NB4 (cell line): ENCODE measurements around the gene CELF3.

Experiments used
- DNase-seq: peaks from one replicate; pipeline ENCODE4 v3.0.0; 2010; ENCODE audit warnings: low read depth
- H3K4me3 ChIP-seq: one replicate; pipeline ENCODE4 v1.5.1; 2011; ENCODE audit warnings: mild to moderate bottlenecking, low read depth, low read length, moderate library complexity
- MYC ChIP-seq: IDR thresholded peaks from 2 replicates; pipeline ENCODE4 v1.6.1; 2011; ENCODE audit warnings: low read depth, low read length
- POLR2A ChIP-seq: IDR thresholded peaks from 2 replicates; pipeline ENCODE4 v1.6.1; 2011; ENCODE audit warnings: mild to moderate bottlenecking; ENCODE audit not compliant: insufficient read length; ENCODE audit errors: extremely low read depth
- TF ChIP-seq, protein P1 (sequence below): IDR thresholded peaks from one replicate; pipeline ENCODE4 v1.5.1; 2012; ENCODE audit warnings: low read depth, low read length
- TF ChIP-seq, protein P2 (sequence below): IDR thresholded peaks from 2 replicates; pipeline ENCODE4 v1.6.1; 2011; ENCODE audit warnings: low read depth, low read length

Gene CELF3

DNA sequence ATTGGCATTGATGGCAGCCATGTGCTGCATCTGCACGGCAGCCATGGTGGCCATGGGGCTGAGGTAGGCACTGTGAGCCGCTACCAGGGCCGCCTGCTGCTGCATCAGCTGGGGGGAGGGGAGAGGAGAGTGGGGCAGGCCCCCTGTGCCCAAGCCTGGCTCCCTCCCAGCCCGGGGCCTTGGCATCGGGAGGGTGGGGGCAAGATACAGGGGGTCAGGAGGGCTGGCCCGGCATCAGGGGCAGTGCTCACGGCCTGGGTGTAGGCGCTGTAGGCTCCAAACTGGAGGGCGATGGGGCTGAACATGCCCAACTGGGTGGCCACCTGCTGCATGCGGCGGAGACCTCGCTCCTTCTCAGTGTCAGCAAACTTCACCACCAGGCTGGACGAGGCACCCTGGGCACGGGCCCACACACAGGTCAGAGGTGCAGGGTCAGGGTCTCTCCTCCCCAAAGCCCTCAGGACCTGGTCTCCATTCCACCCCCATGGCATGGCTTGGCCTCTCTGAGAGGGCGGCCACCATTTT, 9.0 kb downstream of the CELF3 start:
- no peak for DNase-seq
- TF ChIP-seq POLR2A = no peak
- TF ChIP-seq, protein P1, sequence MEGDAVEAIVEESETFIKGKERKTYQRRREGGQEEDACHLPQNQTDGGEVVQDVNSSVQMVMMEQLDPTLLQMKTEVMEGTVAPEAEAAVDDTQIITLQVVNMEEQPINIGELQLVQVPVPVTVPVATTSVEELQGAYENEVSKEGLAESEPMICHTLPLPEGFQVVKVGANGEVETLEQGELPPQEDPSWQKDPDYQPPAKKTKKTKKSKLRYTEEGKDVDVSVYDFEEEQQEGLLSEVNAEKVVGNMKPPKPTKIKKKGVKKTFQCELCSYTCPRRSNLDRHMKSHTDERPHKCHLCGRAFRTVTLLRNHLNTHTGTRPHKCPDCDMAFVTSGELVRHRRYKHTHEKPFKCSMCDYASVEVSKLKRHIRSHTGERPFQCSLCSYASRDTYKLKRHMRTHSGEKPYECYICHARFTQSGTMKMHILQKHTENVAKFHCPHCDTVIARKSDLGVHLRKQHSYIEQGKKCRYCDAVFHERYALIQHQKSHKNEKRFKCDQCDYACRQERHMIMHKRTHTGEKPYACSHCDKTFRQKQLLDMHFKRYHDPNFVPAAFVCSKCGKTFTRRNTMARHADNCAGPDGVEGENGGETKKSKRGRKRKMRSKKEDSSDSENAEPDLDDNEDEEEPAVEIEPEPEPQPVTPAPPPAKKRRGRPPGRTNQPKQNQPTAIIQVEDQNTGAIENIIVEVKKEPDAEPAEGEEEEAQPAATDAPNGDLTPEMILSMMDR = no peak
- TF ChIP-seq, protein P2, sequence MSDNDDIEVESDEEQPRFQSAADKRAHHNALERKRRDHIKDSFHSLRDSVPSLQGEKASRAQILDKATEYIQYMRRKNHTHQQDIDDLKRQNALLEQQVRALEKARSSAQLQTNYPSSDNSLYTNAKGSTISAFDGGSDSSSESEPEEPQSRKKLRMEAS = no peak
- TF ChIP-seq MYC = no peak
- H3K4me3 ChIP-seq = no peak overlapping the region

DNA sequence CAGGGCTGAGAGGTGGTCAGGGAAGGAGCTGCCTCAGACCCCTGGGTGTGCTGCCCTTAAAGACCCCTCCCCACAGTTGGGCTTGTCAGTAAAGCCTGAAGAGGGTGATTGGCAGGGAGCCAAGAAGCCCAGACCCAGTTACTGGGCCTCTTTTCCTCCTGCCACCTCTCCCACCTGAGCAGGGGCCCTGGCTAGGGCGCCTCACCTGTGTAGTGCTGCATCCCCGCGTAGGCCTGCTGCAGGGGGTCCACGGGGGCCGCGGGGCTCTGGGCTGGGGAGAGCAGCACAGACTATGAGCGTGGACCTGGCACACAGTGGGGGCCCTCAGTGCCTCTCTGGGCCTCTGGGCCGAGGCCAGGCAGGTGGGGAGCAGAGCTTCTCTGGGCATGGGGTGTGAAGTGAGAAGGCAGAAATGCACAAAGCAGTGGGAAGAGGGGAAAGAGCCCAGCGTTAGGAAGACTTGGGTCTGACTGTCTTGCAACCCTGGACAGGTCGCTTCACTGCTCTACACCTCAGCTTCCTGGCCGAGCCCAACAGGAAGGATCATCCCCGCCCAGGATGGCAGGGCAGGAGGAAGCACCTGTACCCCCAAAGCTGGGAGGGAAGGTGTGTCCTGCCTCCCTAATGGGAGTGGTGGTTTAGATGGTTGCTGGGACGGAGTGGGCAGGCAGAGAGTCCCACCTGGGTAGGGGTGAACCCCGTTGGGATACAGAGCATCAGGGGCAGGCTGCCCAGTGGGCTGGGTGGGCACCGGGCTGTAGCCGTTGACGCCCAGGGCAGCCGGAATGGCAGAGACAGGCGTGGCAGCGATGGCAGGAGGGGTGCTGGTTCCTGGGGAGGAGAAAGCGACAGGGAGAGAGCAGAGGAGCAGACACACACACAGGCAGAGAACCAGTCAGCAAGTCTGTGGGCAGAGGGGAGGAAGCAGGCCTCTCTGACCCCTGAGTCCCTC, 9.9 kb downstream of the CELF3 start:
- DNase-seq = no peak

DNA sequence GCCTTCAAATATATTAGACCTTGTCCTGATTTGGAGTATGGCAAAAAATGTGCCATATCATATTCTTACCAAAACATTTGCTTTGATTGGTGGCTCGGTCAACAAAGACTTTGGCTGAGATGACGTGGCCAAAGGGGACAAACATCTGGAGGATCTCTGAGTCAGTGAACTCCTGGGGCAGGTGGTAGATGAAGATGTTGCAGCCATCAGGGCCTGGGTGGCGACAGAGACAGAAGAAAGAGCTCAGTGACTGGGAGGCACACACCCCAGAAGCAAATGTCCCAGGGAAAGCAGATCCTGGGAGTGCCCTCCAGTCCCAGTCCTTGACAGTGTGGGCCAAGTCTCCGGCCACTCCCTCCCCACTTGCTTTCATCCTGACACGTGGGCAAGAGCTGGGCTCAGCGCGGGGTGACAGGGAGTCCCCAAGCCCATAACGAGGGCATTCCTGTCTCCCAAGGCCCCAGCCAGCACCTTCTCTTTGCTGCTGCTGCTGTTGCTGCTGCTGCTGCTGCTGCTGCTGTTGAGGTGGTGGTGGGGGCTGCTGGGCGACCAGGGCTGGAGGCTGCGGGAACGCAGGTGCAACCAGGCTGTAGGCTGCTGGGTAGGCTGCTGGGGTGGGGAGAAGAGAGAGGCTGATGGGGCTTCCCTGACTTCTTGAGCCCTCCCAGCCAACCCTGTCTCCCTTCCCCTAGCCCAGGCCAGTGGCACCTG, 10.7 kb downstream of the CELF3 start:
- DNase-seq = no peak
- no peak overlapping the region for H3K4me3 ChIP-seq
- TF ChIP-seq, protein P2 = no peak
- no peak for TF ChIP-seq POLR2A
- no peak for TF ChIP-seq MYC
- TF ChIP-seq, protein P1 = no peak

More for the DNA sequence above, 9.9 kb downstream of the CELF3 start:
- TF ChIP-seq POLR2A (no peak), MYC (no peak)
- TF ChIP-seq, protein P1 = no peak
- TF ChIP-seq, protein P2 = no peak
- H3K4me3 ChIP-seq = no peak overlapping the region

DNA sequence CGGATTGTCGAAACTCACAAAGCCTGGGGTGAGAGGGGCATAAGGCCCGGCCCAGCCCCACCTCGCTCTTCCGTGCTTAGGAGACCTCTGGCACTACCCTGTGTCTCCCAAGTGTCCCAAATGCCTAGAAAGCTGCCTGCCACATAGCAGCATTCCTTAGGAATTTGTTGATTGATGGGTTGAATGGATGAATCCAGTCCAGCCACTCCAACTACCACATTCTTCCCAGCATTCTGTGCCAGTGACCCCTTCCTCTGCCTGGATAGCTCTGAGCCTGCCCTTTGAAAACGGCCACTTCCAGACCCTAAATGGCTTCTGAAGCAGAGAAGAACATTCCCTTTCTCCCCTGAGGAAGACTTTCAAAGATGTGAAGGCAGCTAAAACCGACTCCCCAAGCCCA, 11.5 kb downstream of the CELF3 start:
- TF ChIP-seq POLR2A = no peak
- TF ChIP-seq, protein P2 = no peak
- TF ChIP-seq, protein P1 = no peak
- TF ChIP-seq MYC = no peak
- no peak overlapping the region for H3K4me3 ChIP-seq
- no peak for DNase-seq

DNA sequence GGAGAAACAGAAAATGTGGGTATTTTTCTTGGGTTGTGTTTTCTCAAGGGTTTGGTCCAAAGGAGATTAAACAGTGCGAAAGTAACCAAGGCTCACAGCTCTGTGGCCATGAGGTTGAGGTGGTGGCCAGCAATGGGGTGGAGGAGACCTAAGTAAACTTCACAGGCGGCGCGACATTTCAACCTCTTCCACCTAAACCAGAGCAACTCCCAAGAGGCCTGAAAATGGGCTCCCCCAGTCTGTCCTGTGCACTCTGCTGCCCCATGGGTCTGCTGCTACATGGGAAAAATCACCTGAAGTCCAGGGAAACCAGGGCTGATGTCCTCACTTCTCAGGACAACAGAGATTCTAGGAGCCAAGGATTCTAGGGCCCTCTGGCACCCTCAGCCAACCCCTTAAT, 12.4 kb downstream of the CELF3 start:
- TF ChIP-seq POLR2A (no peak), MYC (no peak)
- TF ChIP-seq, protein P1 = no peak
- TF ChIP-seq, protein P2 = no peak

More for the DNA sequence above, 12.4 kb downstream of the CELF3 start:
- H3K4me3 ChIP-seq = no peak overlapping the region
- DNase-seq = no peak
